ENCODE measurements around the gene VPS37C.

DNA sequence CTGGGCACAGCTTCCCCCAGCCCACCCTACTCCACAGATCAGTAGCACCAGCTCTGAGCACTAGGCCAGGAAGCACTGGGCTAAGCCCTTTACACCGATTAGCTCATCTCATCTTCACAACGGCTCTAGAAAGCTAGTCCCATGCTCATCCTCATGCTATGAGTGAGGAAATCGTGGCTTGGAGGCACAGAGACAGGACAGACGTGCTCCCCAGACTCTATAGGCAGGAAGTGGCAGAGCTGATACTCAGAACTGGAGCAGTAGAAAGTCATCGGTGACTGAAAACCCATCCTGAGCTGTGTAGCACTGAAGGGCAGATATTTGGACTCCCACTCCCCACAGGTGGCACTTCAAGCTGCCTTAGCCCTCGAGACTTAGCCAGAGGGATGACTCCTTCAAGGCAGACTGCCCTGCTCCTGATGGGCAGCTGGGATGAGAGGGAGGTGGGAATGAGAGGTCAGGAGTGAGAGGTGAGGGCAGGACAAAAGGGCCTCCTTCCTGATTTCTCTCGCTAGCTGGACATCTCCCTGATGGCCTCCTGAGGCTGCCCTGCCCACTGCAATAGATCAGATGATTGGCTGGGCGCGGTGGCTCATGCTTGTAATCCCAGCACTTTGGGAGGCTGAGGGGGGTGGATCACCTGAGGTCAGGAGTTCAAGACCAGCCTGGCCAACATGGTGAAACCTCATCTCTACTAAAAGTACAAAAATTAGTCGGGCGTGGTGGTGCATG, 49.3 kb downstream of the VPS37C start:
- TF ChIP-seq, protein P1, sequence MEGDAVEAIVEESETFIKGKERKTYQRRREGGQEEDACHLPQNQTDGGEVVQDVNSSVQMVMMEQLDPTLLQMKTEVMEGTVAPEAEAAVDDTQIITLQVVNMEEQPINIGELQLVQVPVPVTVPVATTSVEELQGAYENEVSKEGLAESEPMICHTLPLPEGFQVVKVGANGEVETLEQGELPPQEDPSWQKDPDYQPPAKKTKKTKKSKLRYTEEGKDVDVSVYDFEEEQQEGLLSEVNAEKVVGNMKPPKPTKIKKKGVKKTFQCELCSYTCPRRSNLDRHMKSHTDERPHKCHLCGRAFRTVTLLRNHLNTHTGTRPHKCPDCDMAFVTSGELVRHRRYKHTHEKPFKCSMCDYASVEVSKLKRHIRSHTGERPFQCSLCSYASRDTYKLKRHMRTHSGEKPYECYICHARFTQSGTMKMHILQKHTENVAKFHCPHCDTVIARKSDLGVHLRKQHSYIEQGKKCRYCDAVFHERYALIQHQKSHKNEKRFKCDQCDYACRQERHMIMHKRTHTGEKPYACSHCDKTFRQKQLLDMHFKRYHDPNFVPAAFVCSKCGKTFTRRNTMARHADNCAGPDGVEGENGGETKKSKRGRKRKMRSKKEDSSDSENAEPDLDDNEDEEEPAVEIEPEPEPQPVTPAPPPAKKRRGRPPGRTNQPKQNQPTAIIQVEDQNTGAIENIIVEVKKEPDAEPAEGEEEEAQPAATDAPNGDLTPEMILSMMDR (IDR thresholded peaks at IDR 0.05): no peak
- no peak for TF ChIP-seq ZFX (IDR thresholded peaks at IDR 0.05; ENCODE audit: borderline replicate concordance)

Measured in 22Rv1 (cell line).